Limb (tissue), 2 donors: Measurements from ENCODE around the gene AURKB.
"Not testable (repeated sequence)": the region's sequence is repeated elsewhere in the genome, so short reads cannot be mapped to it uniquely, and the experiment has no call there.

ENCODE experiments used
- DNase-seq, 2 donors: peaks; one replicate each; pipeline ENCODE4 v3.0.0-alpha.2; 2016; ENCODE audit errors: extremely low spot score in 2 of 2

Gene AURKB

DNA sequence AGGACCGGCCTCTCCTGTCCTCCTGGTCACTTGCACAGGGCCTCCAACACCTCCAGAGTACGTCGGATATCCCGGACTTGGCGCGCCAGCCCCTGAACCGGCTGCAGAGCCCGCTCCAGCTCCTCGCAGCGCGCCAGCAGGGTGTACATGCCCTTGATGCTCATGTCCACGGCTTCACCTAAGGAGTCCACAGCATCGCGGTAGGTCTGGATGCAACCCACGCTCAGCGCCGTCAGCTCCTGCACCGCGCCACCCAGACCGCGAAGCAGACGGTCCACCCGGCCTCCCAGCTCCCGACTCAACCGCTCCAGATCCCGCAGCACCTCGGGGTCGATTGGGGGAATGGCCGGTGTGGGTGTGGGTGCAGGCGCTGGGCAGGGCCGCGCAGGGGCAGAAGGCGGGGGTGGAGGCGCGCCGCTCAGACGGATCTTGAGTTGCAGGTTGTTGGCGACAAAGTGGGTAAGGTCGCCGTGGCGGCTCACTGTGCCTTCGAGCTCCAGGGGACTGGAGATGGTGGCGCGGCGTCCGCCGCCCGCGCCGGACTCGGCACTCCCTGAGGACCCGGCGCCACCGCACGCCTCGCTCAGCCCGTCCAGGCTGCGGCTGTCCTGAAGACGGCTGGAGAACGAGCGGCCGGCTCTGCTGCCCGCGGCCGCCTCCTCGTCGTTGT lies 21.2 kb downstream of the AURKB start:
- peak in 1 of 2 donors; percentile 54 for DNase-seq

DNA sequence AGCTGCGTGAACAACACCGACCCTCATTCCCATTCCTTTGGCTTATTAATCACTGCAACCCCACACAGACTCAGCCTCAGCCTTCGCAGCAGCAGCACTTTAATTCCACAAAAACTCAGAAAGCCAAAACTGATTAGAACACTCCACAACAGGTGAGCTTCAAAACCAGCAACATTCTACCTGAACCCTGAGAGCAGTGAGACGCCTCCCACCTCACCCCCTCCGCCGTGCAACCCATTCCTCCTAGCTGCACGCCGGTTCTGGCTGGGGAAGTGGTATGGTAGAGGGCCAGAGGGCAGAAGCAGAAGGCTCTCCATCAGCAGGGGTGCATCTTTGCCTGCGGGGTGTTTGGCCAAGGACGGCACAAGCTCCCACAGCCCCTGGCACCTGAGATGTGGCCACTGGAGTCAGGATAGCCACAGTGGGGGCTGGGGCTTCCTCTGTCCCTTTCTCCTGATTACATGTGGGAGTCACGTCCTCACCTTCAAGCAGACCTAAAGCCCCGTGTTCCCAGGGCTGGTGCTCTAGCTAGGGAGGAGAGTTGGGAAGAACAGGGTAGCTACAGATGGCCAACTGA lies 22.0 kb downstream of the AURKB start:
- no peak for DNase-seq

GRCh38 chr17:8187517-8188262 lies 22.7 kb downstream of the AURKB start:
- peak; percentile 94 to 97 for DNase-seq

DNA sequence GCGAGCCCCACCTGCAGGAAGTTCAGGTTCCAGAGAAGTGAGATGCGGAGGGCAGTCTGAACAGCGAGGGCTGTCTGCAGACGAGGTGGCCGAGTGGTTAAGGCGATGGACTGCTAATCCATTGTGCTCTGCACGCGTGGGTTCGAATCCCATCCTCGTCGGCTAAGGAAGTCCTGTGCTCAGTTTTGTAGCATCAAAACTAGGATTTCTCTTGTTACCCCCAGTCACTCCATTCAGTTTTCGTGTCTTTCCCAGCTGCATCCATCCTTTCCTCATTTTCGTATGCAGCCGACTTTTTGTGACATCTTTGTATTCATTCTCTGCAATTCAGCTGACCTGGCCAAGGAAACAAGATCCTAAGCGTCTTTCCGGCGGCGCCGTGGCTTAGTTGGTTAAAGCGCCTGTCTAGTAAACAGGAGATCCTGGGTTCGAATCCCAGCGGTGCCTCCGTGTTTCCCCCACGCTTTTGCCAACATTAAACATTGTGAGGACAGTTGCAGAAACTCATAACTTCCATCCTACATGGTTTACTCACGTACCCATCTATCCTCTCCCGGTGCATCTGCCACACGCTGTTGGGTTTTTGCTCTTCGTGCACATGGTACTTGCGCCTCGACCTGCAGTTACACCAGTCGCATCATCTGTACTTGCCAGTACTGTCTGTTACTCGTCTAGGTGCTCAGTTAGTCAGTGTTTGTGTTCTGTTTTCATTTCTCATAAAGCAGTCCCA lies 23.4 kb downstream of the AURKB start:
- DNase-seq, result peak; percentile 94 to 98

GRCh38 chr17:8186446-8186786 lies 24.0 kb downstream of the AURKB start:
- no peak for DNase-seq

GRCh38 chr17:8185582-8186445 lies 24.6 kb downstream of the AURKB start:
- peak; percentile 65 to 96 for DNase-seq

- no peak for DNase-seq
Measured at GRCh38 chr17:8176998-8177731, 33.2 kb downstream of the AURKB start.

DNA sequence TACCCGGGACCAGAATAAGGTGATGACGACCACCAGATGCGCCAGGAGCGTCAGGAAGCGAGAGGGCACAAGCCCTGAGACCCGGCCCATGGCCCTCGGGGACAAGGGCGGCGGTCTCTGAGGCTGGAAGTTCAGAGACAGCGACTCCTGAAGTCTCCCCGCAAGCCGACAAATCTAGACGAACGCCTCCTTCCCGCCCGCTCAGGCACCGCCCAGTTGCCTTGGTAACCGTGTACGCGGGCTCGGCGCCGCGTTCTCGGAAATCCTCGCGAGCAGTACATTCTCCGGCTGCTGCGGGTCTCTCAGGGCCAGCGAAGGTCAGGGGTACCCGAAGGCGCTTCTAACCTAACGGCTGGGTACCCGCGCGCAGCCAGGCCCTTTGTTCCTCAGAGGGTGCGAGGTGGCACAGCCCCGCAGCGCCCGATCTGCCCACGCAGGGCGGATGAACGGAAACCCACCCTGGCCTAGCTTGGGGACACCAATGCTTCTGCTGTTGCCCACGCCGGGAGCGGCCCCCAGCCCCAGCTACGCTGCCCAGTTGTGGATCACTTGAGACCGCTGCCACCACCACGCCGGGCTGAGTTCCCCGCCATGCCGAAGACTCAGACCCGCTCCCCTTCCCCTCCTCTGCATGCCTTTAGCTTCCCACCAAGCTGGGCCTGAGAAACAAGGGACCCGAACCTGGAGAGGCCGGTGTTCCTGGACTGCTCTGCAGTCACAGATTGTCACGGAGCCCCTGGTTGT lies 34.0 kb downstream of the AURKB start, which contains the start of gene TMEM107:
TMEM107 (minus strand) TSS at position 184 of the 744 bp plus-strand sequence; CDS start at position 90, 94 bp downstream.
- peak; percentile 92 to 93 for DNase-seq

DNA sequence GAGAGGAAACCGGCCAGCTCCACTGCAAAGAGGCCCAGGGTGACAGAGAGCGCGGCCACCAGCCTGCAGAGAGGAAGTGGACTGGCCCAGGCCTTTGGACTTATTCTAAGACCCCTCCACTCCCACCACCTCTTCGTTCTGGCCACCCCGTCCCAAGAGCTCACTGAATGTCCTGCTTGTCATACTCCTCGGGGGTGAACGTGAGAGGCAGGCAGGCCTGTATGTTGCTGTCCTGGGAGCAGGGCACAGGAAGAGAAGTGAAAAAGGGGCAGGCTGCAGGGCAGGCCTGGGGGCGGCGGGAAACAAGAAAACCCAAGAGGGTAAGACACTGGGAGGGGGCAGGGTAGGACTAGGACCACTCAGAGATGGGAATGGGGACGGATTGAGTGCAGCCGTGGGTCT lies 34.6 kb downstream of the AURKB start:
- no peak for DNase-seq

DNA sequence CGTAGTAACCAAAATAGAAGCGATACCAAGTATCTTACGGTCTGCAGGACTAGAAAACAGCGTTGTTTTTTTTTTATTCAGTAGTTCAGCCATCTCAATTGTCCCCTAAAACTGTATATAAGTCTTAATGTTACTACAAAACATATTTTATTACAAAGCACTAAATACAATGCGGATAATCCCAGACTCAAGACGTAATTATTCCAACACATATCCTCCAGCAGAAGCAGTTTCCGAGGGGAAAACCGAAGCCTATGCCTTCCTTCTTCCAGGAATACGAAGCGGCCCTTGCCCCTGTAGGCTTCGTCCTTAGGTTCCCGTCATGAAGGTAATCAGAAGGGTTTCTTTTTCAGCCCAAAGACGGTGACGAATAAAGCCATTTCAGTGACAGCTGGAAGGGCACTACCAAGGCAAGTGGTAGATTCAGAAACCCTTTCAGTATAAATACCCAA lies 36.5 kb downstream of the AURKB start:
- no peak for DNase-seq

DNA sequence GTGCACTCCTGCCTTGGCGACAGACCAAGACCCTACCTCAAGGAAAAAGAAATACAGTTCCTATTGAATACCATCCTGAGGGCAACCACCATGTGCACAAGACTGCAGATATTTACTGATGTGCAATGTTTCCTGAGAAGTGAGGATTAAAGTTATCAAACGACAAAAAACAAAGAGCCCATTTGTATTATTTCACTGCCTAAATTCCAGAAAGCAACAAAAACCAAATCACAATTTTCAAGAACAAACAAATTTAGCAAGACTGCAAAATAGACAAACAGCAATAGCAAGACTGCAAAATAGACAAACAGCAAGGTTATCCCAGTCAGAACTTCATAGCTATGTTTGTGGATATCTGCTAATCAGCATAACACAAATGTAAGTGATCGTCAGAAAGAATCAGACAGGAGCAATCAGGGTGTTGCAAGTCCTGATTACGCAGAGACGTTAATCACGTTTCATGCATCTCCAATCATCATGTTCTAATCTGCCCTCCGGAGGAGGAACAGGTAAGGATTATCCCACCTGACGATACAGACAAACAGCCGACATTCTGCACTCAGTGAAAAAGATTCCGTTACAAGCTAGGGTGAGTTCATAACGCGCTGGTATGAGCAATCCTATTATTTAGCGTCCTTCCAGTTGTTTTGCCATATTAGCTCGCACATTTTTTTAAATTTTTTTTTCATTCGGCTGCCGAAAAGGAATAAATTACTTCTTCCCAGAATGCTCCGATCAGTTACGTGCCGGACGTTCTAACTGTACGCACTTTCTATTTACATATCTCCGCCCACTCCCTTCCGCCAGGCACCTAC lies 37.1 kb downstream of the AURKB start:
- peak; percentile 83 to 96 for DNase-seq

GRCh38 chr17:8170186-8170585 lies 40.2 kb downstream of the AURKB start:
- DNase-seq, result not testable (repeated sequence)

- no peak for DNase-seq
Measured at GRCh38 chr17:8167526-8167925, 42.8 kb downstream of the AURKB start.

DNA sequence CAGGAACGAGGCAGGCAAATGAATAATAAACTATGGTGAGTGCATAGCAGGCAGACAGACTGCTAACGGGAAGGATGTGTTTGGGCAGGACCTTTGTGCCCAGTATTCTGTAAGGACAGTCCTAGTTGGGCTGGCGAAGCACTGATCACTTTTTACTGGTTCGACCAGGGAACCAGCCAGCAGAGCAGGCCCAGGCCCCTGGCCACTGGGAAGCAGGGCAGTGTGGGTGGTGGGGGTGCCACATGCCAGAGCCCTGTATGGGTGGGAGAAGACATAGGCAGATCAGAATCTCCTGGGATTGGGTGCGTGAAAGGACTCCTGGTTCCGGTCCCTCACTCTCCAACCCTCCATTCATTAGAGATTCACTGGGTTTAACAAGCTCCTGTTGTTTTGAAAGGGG lies 43.6 kb downstream of the AURKB start:
- no peak for DNase-seq

- no peak for DNase-seq
Measured at GRCh38 chr17:8164815-8165131, 45.6 kb downstream of the AURKB start.

GRCh38 chr17:8163978-8164814 lies 46.2 kb downstream of the AURKB start:
- DNase-seq, result peak; percentile 27 to 56

- peak; percentile 24 to 93 for DNase-seq
Measured at GRCh38 chr17:8162997-8163977, 47.1 kb downstream of the AURKB start.
